ENCODE measurements around the gene ZDHHC22. TPM values are rescaled to one million over a fixed set of nuclear protein-coding genes. Genes with fewer than 3 reads are reported as not detected.

Gene ZDHHC22
- polyA plus RNA-seq, 1 experiment: not detected

DNA sequence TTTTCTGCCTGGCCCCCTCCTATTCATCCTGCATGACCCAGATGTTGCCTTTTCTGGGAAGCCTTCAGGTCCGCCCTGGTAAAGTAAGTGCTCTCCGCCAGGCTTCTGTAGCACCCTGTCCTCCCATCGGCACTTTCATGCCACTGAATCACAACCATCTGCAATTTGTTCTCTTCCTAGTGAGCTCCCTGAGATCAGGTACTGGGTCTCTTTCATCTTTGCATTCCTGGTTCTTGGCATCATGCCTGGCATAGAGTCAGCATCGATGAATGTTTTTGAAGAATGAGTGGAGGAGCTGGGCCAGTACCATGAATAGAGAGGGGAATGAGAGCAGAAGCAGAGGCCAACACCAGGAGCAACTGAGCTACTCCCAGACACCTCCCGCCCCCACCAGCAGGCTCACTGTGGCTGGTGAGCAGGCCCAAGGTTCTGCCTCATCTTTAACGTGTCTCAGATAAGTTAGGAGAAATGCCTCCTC lies 13.1 kb downstream of the ZDHHC22 start:
- TF ChIP-seq, protein P1, sequence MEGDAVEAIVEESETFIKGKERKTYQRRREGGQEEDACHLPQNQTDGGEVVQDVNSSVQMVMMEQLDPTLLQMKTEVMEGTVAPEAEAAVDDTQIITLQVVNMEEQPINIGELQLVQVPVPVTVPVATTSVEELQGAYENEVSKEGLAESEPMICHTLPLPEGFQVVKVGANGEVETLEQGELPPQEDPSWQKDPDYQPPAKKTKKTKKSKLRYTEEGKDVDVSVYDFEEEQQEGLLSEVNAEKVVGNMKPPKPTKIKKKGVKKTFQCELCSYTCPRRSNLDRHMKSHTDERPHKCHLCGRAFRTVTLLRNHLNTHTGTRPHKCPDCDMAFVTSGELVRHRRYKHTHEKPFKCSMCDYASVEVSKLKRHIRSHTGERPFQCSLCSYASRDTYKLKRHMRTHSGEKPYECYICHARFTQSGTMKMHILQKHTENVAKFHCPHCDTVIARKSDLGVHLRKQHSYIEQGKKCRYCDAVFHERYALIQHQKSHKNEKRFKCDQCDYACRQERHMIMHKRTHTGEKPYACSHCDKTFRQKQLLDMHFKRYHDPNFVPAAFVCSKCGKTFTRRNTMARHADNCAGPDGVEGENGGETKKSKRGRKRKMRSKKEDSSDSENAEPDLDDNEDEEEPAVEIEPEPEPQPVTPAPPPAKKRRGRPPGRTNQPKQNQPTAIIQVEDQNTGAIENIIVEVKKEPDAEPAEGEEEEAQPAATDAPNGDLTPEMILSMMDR (IDR thresholded peaks at IDR 0.05; ENCODE audit: low read depth, low read length): no peak
- POLR2A ChIA-PET: no interaction called here
- H3K27me3 ChIP-seq (ENCODE audit: control insufficient read depth, insufficient read depth, low read length): peaks cover 53% of the 10 kb centered on the region
- no peak overlapping the region for H3K4me3 ChIP-seq (ENCODE audit: low read depth, low read length)
- no peaks in the 10 kb centered on the region for H3K9me3 ChIP-seq (ENCODE audit: control insufficient read depth, insufficient read depth, low read length)
- CTCF ChIA-PET: no interaction called here
- DNase-seq (ENCODE audit: low read depth, low spot score): no peak
- no peak overlapping the region for H3K27ac ChIP-seq (ENCODE audit: low read depth, low read length)

DNA sequence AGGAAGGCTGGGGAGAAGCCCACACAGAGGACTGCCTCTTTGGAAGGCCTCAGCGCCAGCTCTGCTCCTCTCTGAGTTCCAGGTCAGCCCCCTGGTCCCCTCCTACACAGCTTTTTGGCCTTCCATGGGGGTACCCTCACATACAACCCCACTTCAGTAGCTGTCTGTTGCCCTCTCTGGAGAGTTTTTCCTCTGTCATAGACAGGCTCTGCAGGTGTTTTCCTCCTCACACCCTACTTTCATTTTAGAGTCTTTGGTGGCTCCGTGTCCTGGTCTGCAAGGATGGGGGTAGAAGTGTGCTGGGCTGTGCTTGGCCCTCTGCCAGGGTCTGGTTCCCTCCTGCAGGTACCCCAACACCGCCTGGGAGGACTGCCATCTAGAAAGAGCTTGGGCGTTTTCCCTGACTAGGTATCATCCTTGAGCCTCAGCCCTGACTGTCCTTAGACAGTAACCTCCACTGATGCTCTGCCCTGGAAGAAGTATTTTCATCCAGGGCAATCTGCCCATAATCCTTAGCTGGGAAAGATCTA lies 15.1 kb downstream of the ZDHHC22 start:
- ChIA-PET CTCF (interaction anchor here (0.5 to 6.6 kb wide), 2 partner anchors 252 to 281 kb away, joined by 8 to 51 read pairs; no protein-coding TSS in a partner anchor), POLR2A (no interaction called here)
- Histone ChIP-seq H3K9me3 (ENCODE audit: control insufficient read depth, insufficient read depth, low read length) (no peaks in the 10 kb centered on the region), H3K27me3 (ENCODE audit: control insufficient read depth, insufficient read depth, low read length) (peaks cover 48% of the 10 kb centered on the region), H3K27ac (ENCODE audit: low read depth, low read length) (no peak overlapping the region), H3K4me3 (ENCODE audit: low read depth, low read length) (no peak overlapping the region)
- no peak for DNase-seq (ENCODE audit: low read depth, low spot score)
- TF ChIP-seq, protein P1 (IDR thresholded peaks at IDR 0.05; ENCODE audit: low read depth, low read length): no peak

DNA sequence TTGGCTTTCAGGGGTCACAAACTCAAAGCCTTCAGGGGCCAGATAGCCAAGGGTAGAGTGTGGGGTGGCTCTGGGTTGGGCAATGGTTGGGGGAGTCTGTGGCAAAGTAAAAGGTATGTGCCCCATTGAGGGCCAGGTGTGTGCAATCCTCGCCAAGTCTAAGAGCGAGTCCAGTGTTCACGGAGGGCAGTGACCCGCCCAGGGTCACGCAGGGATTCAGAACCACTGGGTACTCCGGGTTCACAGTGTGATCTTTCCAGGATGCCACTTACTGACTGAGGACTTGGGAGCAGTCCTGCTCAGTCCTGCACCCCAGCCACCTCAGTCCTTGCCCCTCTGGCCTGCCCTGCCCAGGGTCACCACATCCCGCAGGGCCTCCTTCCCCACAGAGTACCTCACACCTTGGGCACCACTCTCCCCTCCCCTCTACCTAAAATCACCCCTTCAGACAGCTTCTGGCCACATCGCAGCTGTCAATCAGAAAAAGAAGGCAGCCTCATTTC lies 15.7 kb downstream of the ZDHHC22 start:
- CTCF ChIA-PET: interaction anchor here (1.0 to 6.6 kb wide), 4 partner anchors 10 to 252 kb away, joined by 3 to 51 read pairs (median 6); no protein-coding TSS in a partner anchor
- Histone ChIP-seq H3K27ac (ENCODE audit: low read depth, low read length) (no peak overlapping the region), H3K4me3 (ENCODE audit: low read depth, low read length) (no peak overlapping the region), H3K9me3 (ENCODE audit: control insufficient read depth, insufficient read depth, low read length) (no peaks in the 10 kb centered on the region), H3K27me3 (ENCODE audit: control insufficient read depth, insufficient read depth, low read length) (peaks cover 46% of the 10 kb centered on the region)
- DNase-seq (ENCODE audit: low read depth, low spot score): no peak
- POLR2A ChIA-PET: no interaction called here
- TF ChIP-seq, protein P1 (IDR thresholded peaks at IDR 0.05; ENCODE audit: low read depth, low read length): no peak

- Histone ChIP-seq H3K27me3 (ENCODE audit: control insufficient read depth, insufficient read depth, low read length) (peaks cover 46% of the 10 kb centered on the region), H3K27ac (ENCODE audit: low read depth, low read length) (no peak overlapping the region), H3K4me3 (ENCODE audit: low read depth, low read length) (no peak overlapping the region), H3K9me3 (ENCODE audit: control insufficient read depth, insufficient read depth, low read length) (no peaks in the 10 kb centered on the region)
- CTCF ChIA-PET: interaction anchor here (0.6 to 6.6 kb wide), 5 partner anchors 10 to 758 kb away, joined by 3 to 51 read pairs (median 5); no protein-coding TSS in a partner anchor
- no peak for DNase-seq (ENCODE audit: low read depth, low spot score)
- TF ChIP-seq, protein P1 (IDR thresholded peaks at IDR 0.05; ENCODE audit: low read depth, low read length): no peak
- POLR2A ChIA-PET: no interaction called here
Observed at GRCh38 chr14:77125281-77125801, 16.2 kb downstream of the ZDHHC22 start.
